H9 (cell line): Measurements from ENCODE around the gene FARP2. TPM values are rescaled to one million over a fixed set of nuclear protein-coding genes. Genes with fewer than 3 reads are reported as not detected.

Experiments used
- DNase-seq: peaks from one replicate; pipeline ENCODE4 v3.0.0-alpha.2; 2017
- H2AFZ ChIP-seq: one replicate; pipeline ENCODE4 v1.6.1; 2013; ENCODE audit warnings: mild to moderate bottlenecking, low read length, control low read depth, moderate library complexity
- H2AK5ac ChIP-seq: 2 replicates; pipeline ENCODE4 v1.6.1; 2013; ENCODE audit warnings: low read length, control low read depth, mixed read lengths; ENCODE audit not compliant: insufficient read length
- H2BK120ac ChIP-seq: one replicate; pipeline ENCODE4 v1.6.1; 2013; ENCODE audit warnings: low read depth, mild to moderate bottlenecking, low read length, control low read depth, inconsistent platforms; ENCODE audit not compliant: poor library complexity, severe bottlenecking
- H2BK12ac ChIP-seq: 2 replicates; pipeline ENCODE4 v1.6.1; 2013; ENCODE audit warnings: low read length, control low read depth, mixed read lengths, low read depth; ENCODE audit not compliant: insufficient read length
- H2BK15ac ChIP-seq: 2 replicates; pipeline ENCODE4 v1.6.1; 2013; ENCODE audit warnings: low read depth, low read length, control low read depth
- H2BK20ac ChIP-seq: one replicate; pipeline ENCODE4 v1.6.1; 2013; ENCODE audit warnings: low read depth, mild to moderate bottlenecking, low read length, control low read depth, inconsistent platforms; ENCODE audit not compliant: poor library complexity, severe bottlenecking
- H2BK5ac ChIP-seq: 2 replicates; pipeline ENCODE4 v1.6.1; 2013; ENCODE audit warnings: low read length, control low read depth, mixed read lengths; ENCODE audit not compliant: insufficient read length
- H3K14ac ChIP-seq: 2 replicates; pipeline ENCODE4 v1.6.1; 2013; ENCODE audit warnings: low read length, control low read depth; ENCODE audit not compliant: insufficient read depth
- H3K18ac ChIP-seq: 2 replicates; pipeline ENCODE4 v1.6.1; 2013; ENCODE audit warnings: low read depth, mild to moderate bottlenecking, mixed read lengths, low read length, control low read depth; ENCODE audit not compliant: insufficient read length
- H3K23ac ChIP-seq: 2 replicates; pipeline ENCODE4 v1.6.1; 2013; ENCODE audit warnings: low read length, control low read depth, mixed read lengths, low read depth; ENCODE audit not compliant: insufficient read length
- H3K23me2 ChIP-seq: 2 replicates; pipeline ENCODE4 v1.6.1; 2013; ENCODE audit warnings: low read depth, mild to moderate bottlenecking, mixed read lengths, low read length, control low read depth; ENCODE audit not compliant: insufficient read length, poor library complexity, severe bottlenecking
- H3K27ac ChIP-seq: 2 replicates; pipeline ENCODE4 v1.5.1; 2013; ENCODE audit warnings: low read length, control low read depth, mixed read lengths, low read depth; ENCODE audit not compliant: insufficient read length
- H3K27me3 ChIP-seq: 2 replicates; pipeline ENCODE4 v1.6.1; 2013; ENCODE audit warnings: low read length, control low read depth, inconsistent platforms; ENCODE audit not compliant: insufficient read depth
- H3K4ac ChIP-seq: 2 replicates; pipeline ENCODE4 v1.6.1; 2013; ENCODE audit warnings: low read depth, mild to moderate bottlenecking, control low read depth, inconsistent platforms, low read length, moderate library complexity
- H3K4me1 ChIP-seq: 2 replicates; pipeline ENCODE4 v1.6.1; 2013; ENCODE audit warnings: low read length, control low read depth, inconsistent platforms; ENCODE audit not compliant: insufficient read depth
- H3K4me2 ChIP-seq: 2 replicates; pipeline ENCODE4 v1.6.1; 2013; ENCODE audit warnings: low read length, control low read depth, mixed read lengths; ENCODE audit not compliant: insufficient read length, insufficient read depth
- H3K56ac ChIP-seq: 2 replicates; pipeline ENCODE4 v1.6.1; 2013; ENCODE audit warnings: low read depth, mild to moderate bottlenecking, mixed read lengths, low read length, control low read depth; ENCODE audit not compliant: insufficient read length
- H3K79me1 ChIP-seq: 2 replicates; pipeline ENCODE4 v1.6.1; 2013; ENCODE audit warnings: low read depth, mild to moderate bottlenecking, moderate library complexity, low read length, control low read depth, inconsistent platforms; ENCODE audit not compliant: insufficient read depth, poor library complexity, severe bottlenecking
- H3K79me2 ChIP-seq: 2 replicates; pipeline ENCODE4 v1.6.1; 2013; ENCODE audit warnings: low read length, control low read depth, inconsistent platforms; ENCODE audit not compliant: insufficient read depth
- H3K9ac ChIP-seq: 2 replicates; pipeline ENCODE4 v1.6.1; 2013; ENCODE audit warnings: low read length, control low read depth, mixed read lengths; ENCODE audit not compliant: insufficient read length; ENCODE audit errors: extremely low read depth
- H3K9me3 ChIP-seq: one replicate; pipeline ENCODE4 v1.6.1; 2013; ENCODE audit warnings: low read depth, low read length, inconsistent platforms; ENCODE audit not compliant: control insufficient read depth
- H3T11ph ChIP-seq: one replicate; pipeline ENCODE4 v1.6.1; 2013; ENCODE audit warnings: mild to moderate bottlenecking, low read length, control low read depth, inconsistent platforms
- H4K20me1 ChIP-seq: one replicate; pipeline ENCODE4 v1.6.1; 2013; ENCODE audit not compliant: control insufficient read depth, insufficient read length, insufficient read depth
- H4K5ac ChIP-seq: 2 replicates; pipeline ENCODE4 v1.6.1; 2013; ENCODE audit warnings: low read depth, mild to moderate bottlenecking, mixed read lengths, low read length, control low read depth; ENCODE audit not compliant: insufficient read length
- H4K8ac ChIP-seq: replicated peaks from 2 replicates; pipeline ENCODE4 v1.6.1; 2013; ENCODE audit warnings: low read length, control low read depth, mixed read lengths, low read depth; ENCODE audit not compliant: insufficient read length
- H4K91ac ChIP-seq: 2 replicates; pipeline ENCODE4 v1.6.1; 2013; ENCODE audit warnings: low read depth, mild to moderate bottlenecking, moderate library complexity, mixed read lengths, low read length, control low read depth; ENCODE audit not compliant: insufficient read length
- H3K27ac Mint-ChIP-seq, 3 experiments: 2 replicates in 2 of 3; 3 replicates in 1 of 3; pipeline ENCODE4 v1.8.0; 2020 to 2021; ENCODE audit warnings: mixed read lengths in 3 of 3, mild to moderate bottlenecking in 1 of 3, moderate library complexity in 1 of 3
- H3K27me3 Mint-ChIP-seq: 2 replicates; pipeline ENCODE4 v1.8.0; 2021; ENCODE audit warnings: low read depth, mild to moderate bottlenecking, moderate library complexity, mixed read lengths
- H3K36me3 Mint-ChIP-seq, 3 experiments: 2 replicates in 2 of 3; 3 replicates in 1 of 3; pipeline ENCODE4 v1.8.0; 2020 to 2021; ENCODE audit warnings: low read depth in 3 of 3, mixed read lengths in 3 of 3; ENCODE audit not compliant: insufficient read depth in 1 of 3
- H3K4me1 Mint-ChIP-seq, 2 experiments: 2 replicates each; pipeline ENCODE4 v1.8.0; 2020; ENCODE audit warnings: mixed read lengths in 2 of 2
- H3K4me3 Mint-ChIP-seq, 2 experiments: 2 replicates in 1 of 2; 3 replicates in 1 of 2; pipeline ENCODE4 v1.8.0; 2020 to 2021; ENCODE audit warnings: mild to moderate bottlenecking in 2 of 2, mixed read lengths in 2 of 2, moderate library complexity in 1 of 2
- H3K9me3 Mint-ChIP-seq, 2 experiments: 2 replicates in 1 of 2; 3 replicates in 1 of 2; pipeline ENCODE4 v1.8.0; 2020; ENCODE audit warnings: mild to moderate bottlenecking in 2 of 2, mixed read lengths in 2 of 2, moderate library complexity in 1 of 2
- WGBS: extraction: QIAGEN DNeasy Blood & Tissue Kit; methylation state at CpG from one replicate; pipeline ENCODE4 v1.1.7; 2013; ENCODE audit warnings: missing lambda C conversion rate, low lambda C conversion rate, mixed read lengths; ENCODE audit not compliant: insufficient read length; ENCODE audit errors: extremely low coverage; 5-methylcytosine and 5-hydroxymethylcytosine counted together
- total RNA-seq: library from RNA; stranded (reverse); gene quantifications from 2 replicates; pipeline ENCODE4 v1.2.1, GENCODE V29; 2021
- TF ChIP-seq, protein P1 (sequence below): fragments of 200-600 bp; sonication (generic); conservative IDR thresholded peaks from 3 replicates; pipeline ENCODE4 v1.8.0; 2021; ENCODE audit warnings: antibody characterized with exemption, mild to moderate bottlenecking

Gene FARP2
- total RNA-seq, 1 experiment from 2014 or later = 33.9 TPM

DNA sequence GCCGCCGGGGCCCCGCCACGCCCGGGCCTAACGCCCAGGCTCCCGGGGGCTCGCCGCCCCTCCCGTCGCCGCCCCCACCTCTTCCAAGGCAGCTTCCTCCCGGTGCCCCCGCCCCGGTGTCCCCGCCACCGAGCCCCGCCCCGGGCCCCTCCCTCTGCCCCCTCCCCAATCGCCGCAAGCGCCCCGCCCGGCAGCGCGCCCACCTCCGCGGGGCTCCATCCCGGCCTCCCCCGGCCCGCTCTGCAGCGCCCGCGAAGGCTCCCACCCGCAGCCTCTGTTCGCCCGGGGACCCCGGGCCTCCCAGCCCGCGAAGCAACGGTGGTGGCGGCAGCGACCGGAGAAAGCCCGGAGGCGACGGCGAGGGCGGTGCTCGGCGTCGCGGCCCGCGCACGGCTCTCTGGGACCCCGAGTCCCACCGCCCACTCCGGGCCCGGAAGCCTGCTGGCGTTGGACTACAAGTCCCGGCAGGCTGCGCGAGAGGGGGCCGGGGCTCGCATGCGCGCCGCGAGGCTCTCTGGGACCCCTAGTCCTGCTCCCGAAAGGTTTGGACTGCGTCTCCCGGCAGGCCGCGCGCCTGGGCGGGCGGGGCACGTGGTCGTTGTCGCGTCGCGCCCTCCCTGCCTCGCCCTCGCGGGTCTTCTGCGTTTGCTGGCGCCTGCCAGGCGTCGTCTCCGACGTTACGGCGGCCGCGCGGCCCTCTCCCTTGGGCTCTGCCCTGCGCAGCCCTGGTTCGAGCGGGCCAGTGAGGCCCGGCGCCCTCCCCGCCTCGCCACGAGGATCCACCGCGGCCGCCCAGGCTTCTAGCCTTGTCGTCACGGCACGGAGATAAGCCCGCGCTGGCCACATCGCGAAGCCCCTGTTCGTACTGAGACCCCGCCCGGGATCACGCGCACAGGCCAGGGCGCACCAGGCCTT, 152.4 kb downstream of the FARP2 start, which contains the start of gene STK25:
Gene STK25 (minus strand): TSS at position 345 of the 915 bp plus-strand sequence. CDS start 549 bp downstream, outside the sequence.
- Histone ChIP-seq H3T11ph (no peak within 1 kb of the TSS), H2AFZ (no peak within 1 kb of the TSS), H3K79me1 (peaks cover 13% of the 10 kb centered on the region), H4K20me1 (no peaks in the 10 kb centered on the region), H3K14ac (peak within 1 kb of the TSS; percentile 68), H3K27me3 (no peaks in the 10 kb centered on the region), H2BK20ac (no peak within 1 kb of the TSS), H2BK120ac (no peak within 1 kb of the TSS), H3K56ac (no peak within 1 kb of the TSS), H2BK12ac (no peak within 1 kb of the TSS), H3K4me1 (peaks cover 2% of the 10 kb centered on the region; the same call in 1 of the 2 replicates), H3K4me2 (peak within 1 kb of the TSS; percentile 73), H3K4ac (no peak within 1 kb of the TSS), H3K18ac (no peak within 1 kb of the TSS), H3K27ac (no peak within 1 kb of the TSS), H3K23me2 (peaks cover 17% of the 10 kb centered on the region), H4K5ac (no peak within 1 kb of the TSS), H2BK5ac (no peak within 1 kb of the TSS), H4K8ac (no peak within 1 kb of the TSS), H3K9me3 (no peaks in the 10 kb centered on the region), H3K9ac (peak within 1 kb of the TSS; percentile 52), H3K23ac (no peak within 1 kb of the TSS), H3K79me2 (peaks cover 15% of the 10 kb centered on the region; the same call in 1 of the 2 replicates), H2BK15ac (no peak within 1 kb of the TSS), H4K91ac (no peak within 1 kb of the TSS), H2AK5ac (no peak within 1 kb of the TSS)
- peak; percentile 99 for DNase-seq
- H3K36me3 Mint-ChIP-seq = peaks cover 0 to 11% (median 6%) of the 10 kb centered on the region in 3 experiments; a peak in 6 of 7 replicates
- peaks cover 15 to 28% of the 10 kb centered on the region in 2 experiments for H3K4me1 Mint-ChIP-seq
- WGBS = no CpG with 5 or more reads among the region's 122 CpGs
- H3K9me3 Mint-ChIP-seq = no peaks in the 10 kb centered on the region
- H3K27me3 Mint-ChIP-seq = peaks cover 14% of the 10 kb centered on the region
- peak within 1 kb of the TSS; percentile 87 to 95 for H3K4me3 Mint-ChIP-seq
- TF ChIP-seq, protein P1, sequence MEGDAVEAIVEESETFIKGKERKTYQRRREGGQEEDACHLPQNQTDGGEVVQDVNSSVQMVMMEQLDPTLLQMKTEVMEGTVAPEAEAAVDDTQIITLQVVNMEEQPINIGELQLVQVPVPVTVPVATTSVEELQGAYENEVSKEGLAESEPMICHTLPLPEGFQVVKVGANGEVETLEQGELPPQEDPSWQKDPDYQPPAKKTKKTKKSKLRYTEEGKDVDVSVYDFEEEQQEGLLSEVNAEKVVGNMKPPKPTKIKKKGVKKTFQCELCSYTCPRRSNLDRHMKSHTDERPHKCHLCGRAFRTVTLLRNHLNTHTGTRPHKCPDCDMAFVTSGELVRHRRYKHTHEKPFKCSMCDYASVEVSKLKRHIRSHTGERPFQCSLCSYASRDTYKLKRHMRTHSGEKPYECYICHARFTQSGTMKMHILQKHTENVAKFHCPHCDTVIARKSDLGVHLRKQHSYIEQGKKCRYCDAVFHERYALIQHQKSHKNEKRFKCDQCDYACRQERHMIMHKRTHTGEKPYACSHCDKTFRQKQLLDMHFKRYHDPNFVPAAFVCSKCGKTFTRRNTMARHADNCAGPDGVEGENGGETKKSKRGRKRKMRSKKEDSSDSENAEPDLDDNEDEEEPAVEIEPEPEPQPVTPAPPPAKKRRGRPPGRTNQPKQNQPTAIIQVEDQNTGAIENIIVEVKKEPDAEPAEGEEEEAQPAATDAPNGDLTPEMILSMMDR = no peak; the same call in 1 of the 3 replicates
- no peak within 1 kb of the TSS for H3K27ac Mint-ChIP-seq
